ENCODE data around the gene ETS2. TPM values are rescaled to one million over a fixed set of nuclear protein-coding genes. Genes with fewer than 3 reads are reported as not detected.

ETS2 gene
- total RNA-seq, 6 experiments from 2014 or later: 23.2 to 33.3 (median 29.0) TPM

DNA sequence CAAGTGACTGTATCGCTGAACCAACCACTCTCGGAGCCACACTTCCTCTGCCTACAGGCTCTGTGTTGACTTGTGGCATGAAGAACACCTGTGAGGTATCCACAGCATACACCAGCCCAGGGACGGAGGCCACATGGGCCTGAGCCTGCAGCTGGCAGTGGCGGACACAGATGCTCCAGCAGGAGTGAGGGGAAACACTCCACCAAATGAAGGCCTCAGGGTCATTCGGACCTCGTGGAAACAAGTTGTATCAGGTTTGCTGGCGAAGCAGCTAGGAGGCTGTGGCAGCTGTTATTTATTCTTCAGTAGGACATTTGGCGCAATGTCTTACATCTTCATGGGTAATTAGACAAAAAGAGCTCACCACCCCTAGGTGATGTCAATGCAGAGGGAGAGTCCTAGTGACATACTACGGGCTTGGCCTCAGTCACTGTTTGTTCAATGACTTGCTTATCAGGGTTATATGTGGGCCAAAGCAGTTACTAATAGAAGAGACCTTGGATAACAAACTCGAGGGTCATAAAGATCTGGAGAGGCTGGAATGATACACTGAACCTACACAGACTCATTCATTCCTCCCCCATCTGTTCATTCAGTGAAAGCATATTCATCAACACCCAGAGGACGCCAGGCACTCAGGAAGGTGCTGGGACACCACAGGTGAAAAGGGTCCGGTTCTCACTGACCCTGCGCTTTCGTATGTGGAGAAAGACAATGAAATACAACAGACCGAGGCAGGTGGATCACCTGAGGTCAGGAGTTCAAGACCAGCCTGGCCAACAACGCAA lies 11.6 kb upstream of the ETS2 start:
- H3K9me3 Mint-ChIP-seq: no peaks in the 10 kb centered on the region
- H3K4me3 Mint-ChIP-seq: no peak overlapping the region
- H3K36me3 Mint-ChIP-seq (ENCODE audit: low read depth): no peaks in the 10 kb centered on the region
- TF ChIP-seq, protein P1, sequence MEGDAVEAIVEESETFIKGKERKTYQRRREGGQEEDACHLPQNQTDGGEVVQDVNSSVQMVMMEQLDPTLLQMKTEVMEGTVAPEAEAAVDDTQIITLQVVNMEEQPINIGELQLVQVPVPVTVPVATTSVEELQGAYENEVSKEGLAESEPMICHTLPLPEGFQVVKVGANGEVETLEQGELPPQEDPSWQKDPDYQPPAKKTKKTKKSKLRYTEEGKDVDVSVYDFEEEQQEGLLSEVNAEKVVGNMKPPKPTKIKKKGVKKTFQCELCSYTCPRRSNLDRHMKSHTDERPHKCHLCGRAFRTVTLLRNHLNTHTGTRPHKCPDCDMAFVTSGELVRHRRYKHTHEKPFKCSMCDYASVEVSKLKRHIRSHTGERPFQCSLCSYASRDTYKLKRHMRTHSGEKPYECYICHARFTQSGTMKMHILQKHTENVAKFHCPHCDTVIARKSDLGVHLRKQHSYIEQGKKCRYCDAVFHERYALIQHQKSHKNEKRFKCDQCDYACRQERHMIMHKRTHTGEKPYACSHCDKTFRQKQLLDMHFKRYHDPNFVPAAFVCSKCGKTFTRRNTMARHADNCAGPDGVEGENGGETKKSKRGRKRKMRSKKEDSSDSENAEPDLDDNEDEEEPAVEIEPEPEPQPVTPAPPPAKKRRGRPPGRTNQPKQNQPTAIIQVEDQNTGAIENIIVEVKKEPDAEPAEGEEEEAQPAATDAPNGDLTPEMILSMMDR (IDR thresholded peaks at IDR 0.05): no peak
- H3K27ac Mint-ChIP-seq: no peak overlapping the region
- H3K27me3 Mint-ChIP-seq (ENCODE audit: insufficient read depth): peaks cover 2% of the 10 kb centered on the region
- H3K4me1 Mint-ChIP-seq (ENCODE audit: low read depth): peaks cover 43% of the 10 kb centered on the region
- no peak for DNase-seq

GRCh38 chr21:38794978-38795377 lies 10.8 kb upstream of the ETS2 start:
- Mint-ChIP-seq H3K27ac (no peak overlapping the region), H3K9me3 (no peaks in the 10 kb centered on the region), H3K36me3 (ENCODE audit: low read depth) (no peaks in the 10 kb centered on the region), H3K27me3 (ENCODE audit: insufficient read depth) (peaks cover 2% of the 10 kb centered on the region), H3K4me3 (no peak overlapping the region), H3K4me1 (ENCODE audit: low read depth) (peaks cover 47% of the 10 kb centered on the region)
- TF ChIP-seq, protein P1 (IDR thresholded peaks at IDR 0.05): no peak
- no peak for DNase-seq

DNA sequence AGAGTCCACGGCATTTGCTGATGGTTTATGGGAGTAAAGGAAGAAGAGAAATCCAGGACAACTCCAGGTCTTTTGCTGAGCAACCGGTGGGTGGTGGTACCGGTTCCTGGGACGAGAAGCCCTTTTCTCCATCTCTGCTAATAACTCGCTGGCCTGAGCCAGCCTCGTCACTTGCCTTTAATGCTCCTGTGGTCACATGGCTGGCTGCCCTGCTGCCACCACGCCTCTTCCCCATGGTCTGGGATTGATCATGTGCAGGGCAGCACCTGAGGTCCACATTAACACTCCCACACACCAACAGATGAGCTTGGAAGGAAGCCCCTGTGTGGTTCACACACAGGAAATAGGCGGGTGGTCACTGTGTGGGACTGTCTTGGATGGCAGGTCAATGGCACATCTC lies 10.3 kb upstream of the ETS2 start:
- Mint-ChIP-seq H3K9me3 (no peaks in the 10 kb centered on the region), H3K4me3 (no peak overlapping the region), H3K27ac (no peak overlapping the region), H3K4me1 (ENCODE audit: low read depth) (peaks cover 47% of the 10 kb centered on the region), H3K36me3 (ENCODE audit: low read depth) (no peaks in the 10 kb centered on the region), H3K27me3 (ENCODE audit: insufficient read depth) (peaks cover 2% of the 10 kb centered on the region)
- TF ChIP-seq, protein P1 (IDR thresholded peaks at IDR 0.05): no peak
- no peak for DNase-seq

- Mint-ChIP-seq H3K27ac (no peak overlapping the region), H3K4me3 (no peak overlapping the region), H3K9me3 (no peaks in the 10 kb centered on the region), H3K36me3 (ENCODE audit: low read depth) (no peaks in the 10 kb centered on the region), H3K4me1 (ENCODE audit: low read depth) (peaks cover 40% of the 10 kb centered on the region), H3K27me3 (ENCODE audit: insufficient read depth) (peaks cover 3% of the 10 kb centered on the region)
- no peak for DNase-seq
- TF ChIP-seq, protein P1 (IDR thresholded peaks at IDR 0.05): 0 out of 2 replicates have a peak, but pooled peaks have one; percentile 9
These were observed 9.3 kb upstream of the ETS2 start for GRCh38 chr21:38796424-38796823.

DNA sequence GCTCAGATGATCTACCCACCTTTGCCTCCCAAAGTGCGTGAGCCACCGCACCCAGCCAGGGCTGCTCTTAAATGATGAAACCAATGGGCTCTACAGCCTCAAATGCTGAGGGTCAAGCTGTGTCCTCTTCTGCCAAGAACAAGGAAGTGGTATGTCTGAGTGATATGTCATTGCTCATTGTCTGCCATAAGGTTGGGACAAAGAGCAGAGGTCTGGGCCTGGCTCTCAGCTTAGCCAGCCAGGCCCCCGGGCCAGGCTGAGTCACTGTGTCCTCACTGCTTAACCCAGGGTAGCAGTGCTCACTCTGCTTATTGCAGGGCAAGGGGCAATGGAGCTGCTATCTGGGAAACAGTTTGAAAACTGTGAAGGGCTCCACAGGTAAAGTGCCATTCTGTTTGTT lies 8.3 kb upstream of the ETS2 start:
- no peaks in the 10 kb centered on the region for H3K9me3 Mint-ChIP-seq
- no peak overlapping the region for H3K4me3 Mint-ChIP-seq
- TF ChIP-seq, protein P1 (IDR thresholded peaks at IDR 0.05): no peak
- no peak overlapping the region for H3K27ac Mint-ChIP-seq
- H3K36me3 Mint-ChIP-seq (ENCODE audit: low read depth): no peaks in the 10 kb centered on the region
- H3K4me1 Mint-ChIP-seq (ENCODE audit: low read depth): peaks cover 40% of the 10 kb centered on the region
- peak; percentile 18 for DNase-seq
- peaks cover 3% of the 10 kb centered on the region for H3K27me3 Mint-ChIP-seq (ENCODE audit: insufficient read depth)

All from HFFc6 (cell line).